CD4-positive, alpha-beta T cell treated with Interferon alpha-2 for 1 hour (primary cell): ENCODE results near the gene HMGXB3.

Experiments
- DNase-seq, 2 donors: peaks; one replicate each; pipeline ENCODE4 v3.0.0-alpha.2; 2020 to 2022

The HMGXB3 gene

GRCh38 chr5:150101023-150101422, 100.5 kb downstream of the HMGXB3 start:
- no peak for DNase-seq
